Measurements from ENCODE around the gene MGAT3. TPM values are rescaled to one million over a fixed set of nuclear protein-coding genes. Genes with fewer than 3 reads are reported as not detected.
A peak's percentile ranks its signal among the peaks of the same experiment; 100 is the strongest.

MGAT3 gene
- total RNA-seq, 1 donor: not detected

- Histone ChIP-seq H4K20me1 (ENCODE audit: insufficient read depth, low read length) (no peaks in the 10 kb centered on the region), H3K79me2 (ENCODE audit: insufficient read depth, low read length) (no peaks in the 10 kb centered on the region), H3K9me3 (ENCODE audit: low read depth, low read length) (no peaks in the 10 kb centered on the region), H3K4me1 (ENCODE audit: insufficient read depth, low read length) (no peaks in the 10 kb centered on the region), H3K4me2 (ENCODE audit: insufficient read depth, low read length) (no peak overlapping the region), H2AFZ (ENCODE audit: low read length) (no peak overlapping the region), H3K27me3 (ENCODE audit: insufficient read depth, low read length) (no peaks in the 10 kb centered on the region), H3K4me3 (ENCODE audit: insufficient read depth, low read length) (no peak overlapping the region), H3K36me3 (ENCODE audit: insufficient read depth, low read length) (no peaks in the 10 kb centered on the region), H3K27ac (ENCODE audit: low read depth, low read length) (no peak overlapping the region)
- no peak for DNase-seq (ENCODE audit: insufficient read length, low spot score, missing footprints)
- TF ChIP-seq CTCF (IDR thresholded peaks at IDR 0.05; ENCODE audit: extremely low read depth, low read depth, low read length): no peak
These were observed 20.7 kb downstream of the MGAT3 start for GRCh38 chr22:39477542-39477941.

DNA sequence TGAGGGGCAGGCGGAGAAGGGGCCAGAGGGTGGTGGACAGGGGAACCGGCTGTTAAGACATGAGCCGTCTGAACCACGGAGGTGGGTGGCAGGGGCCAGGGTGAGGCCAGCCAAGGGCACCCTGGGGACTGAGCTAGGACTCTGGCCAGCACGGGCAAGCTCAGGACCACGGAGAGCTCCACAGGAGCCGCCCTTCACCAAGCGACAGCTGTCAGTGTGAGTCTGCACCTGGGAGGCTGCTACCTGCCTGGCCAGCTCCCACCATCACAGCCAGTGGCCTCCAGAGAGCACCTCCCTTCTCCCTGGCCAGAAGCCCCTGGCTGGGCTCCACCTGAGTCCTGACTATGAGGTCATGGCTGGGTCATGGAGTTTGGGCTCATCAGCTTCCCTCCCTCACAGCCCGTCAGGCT, 21.6 kb downstream of the MGAT3 start:
- no peaks in the 10 kb centered on the region for H3K79me2 ChIP-seq (ENCODE audit: insufficient read depth, low read length)
- H3K27me3 ChIP-seq (ENCODE audit: insufficient read depth, low read length): no peaks in the 10 kb centered on the region
- H3K36me3 ChIP-seq (ENCODE audit: insufficient read depth, low read length): no peaks in the 10 kb centered on the region
- no peak overlapping the region for H3K27ac ChIP-seq (ENCODE audit: low read depth, low read length)
- no peak overlapping the region for H2AFZ ChIP-seq (ENCODE audit: low read length)
- H4K20me1 ChIP-seq (ENCODE audit: insufficient read depth, low read length): no peaks in the 10 kb centered on the region
- H3K4me3 ChIP-seq (ENCODE audit: insufficient read depth, low read length): no peak overlapping the region
- H3K9me3 ChIP-seq (ENCODE audit: low read depth, low read length): no peaks in the 10 kb centered on the region
- no peak overlapping the region for H3K4me2 ChIP-seq (ENCODE audit: insufficient read depth, low read length)
- no peak for TF ChIP-seq CTCF (IDR thresholded peaks at IDR 0.05; ENCODE audit: extremely low read depth, low read depth, low read length)
- DNase-seq (ENCODE audit: insufficient read length, low spot score, missing footprints): peak; percentile 91
- H3K4me1 ChIP-seq (ENCODE audit: insufficient read depth, low read length): no peaks in the 10 kb centered on the region

DNA sequence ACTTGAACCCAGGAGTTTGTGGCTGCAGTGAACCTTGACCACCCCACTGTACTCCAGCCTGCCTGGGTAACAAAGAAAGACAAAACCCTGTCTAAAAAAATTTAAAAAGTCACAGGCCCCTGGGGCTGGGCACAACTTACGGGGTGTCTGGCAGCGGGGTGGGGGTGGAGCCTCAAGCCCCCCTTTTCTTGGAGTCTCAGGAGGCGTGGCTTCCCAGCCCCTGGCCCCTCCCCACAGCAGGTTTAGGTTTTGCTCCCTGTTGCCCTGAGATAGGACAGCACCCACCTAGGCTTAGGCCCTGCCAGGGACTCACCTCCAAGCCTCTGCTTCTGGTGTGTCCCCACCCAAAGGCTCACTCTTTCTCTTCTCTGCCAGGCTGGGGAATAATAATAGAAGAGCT, 22.4 kb downstream of the MGAT3 start:
- DNase-seq (ENCODE audit: insufficient read length, low spot score, missing footprints): no peak

DNA sequence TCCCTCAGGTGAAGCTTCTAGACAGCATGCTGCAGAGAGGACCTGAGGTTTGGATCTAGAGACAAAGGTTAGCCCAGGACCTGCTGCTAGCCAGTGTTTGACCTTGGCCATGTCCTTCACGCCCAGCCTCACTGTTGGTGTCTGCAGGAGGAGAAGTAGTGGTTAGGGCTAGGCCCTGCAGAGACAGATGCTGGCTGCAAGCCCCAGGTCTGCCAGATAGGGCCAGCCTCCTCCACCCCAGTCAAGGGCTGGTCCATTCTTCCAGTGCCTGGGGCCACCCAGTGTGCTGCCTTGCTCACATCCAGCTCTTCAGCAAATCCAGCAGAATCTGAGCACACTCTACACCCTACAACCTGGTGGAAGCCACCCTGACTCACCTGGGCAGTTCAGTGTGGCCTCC, 23.7 kb downstream of the MGAT3 start:
- Histone ChIP-seq H4K20me1 (ENCODE audit: insufficient read depth, low read length) (no peaks in the 10 kb centered on the region), H3K4me3 (ENCODE audit: insufficient read depth, low read length) (no peak overlapping the region), H3K4me2 (ENCODE audit: insufficient read depth, low read length) (no peak overlapping the region), H2AFZ (ENCODE audit: low read length) (no peak overlapping the region), H3K27ac (ENCODE audit: low read depth, low read length) (no peak overlapping the region), H3K4me1 (ENCODE audit: insufficient read depth, low read length) (no peaks in the 10 kb centered on the region), H3K36me3 (ENCODE audit: insufficient read depth, low read length) (no peaks in the 10 kb centered on the region), H3K9me3 (ENCODE audit: low read depth, low read length) (no peaks in the 10 kb centered on the region), H3K79me2 (ENCODE audit: insufficient read depth, low read length) (no peaks in the 10 kb centered on the region), H3K27me3 (ENCODE audit: insufficient read depth, low read length) (no peaks in the 10 kb centered on the region)
- DNase-seq (ENCODE audit: insufficient read length, low spot score, missing footprints): peak; percentile 59
- no peak for TF ChIP-seq CTCF (IDR thresholded peaks at IDR 0.05; ENCODE audit: extremely low read depth, low read depth, low read length)

More for the DNA sequence above, 22.4 kb downstream of the MGAT3 start:
- Histone ChIP-seq H3K4me3 (ENCODE audit: insufficient read depth, low read length) (no peak overlapping the region), H3K9me3 (ENCODE audit: low read depth, low read length) (no peaks in the 10 kb centered on the region), H3K79me2 (ENCODE audit: insufficient read depth, low read length) (no peaks in the 10 kb centered on the region), H3K4me2 (ENCODE audit: insufficient read depth, low read length) (no peak overlapping the region), H3K4me1 (ENCODE audit: insufficient read depth, low read length) (no peaks in the 10 kb centered on the region), H3K27ac (ENCODE audit: low read depth, low read length) (no peak overlapping the region), H2AFZ (ENCODE audit: low read length) (no peak overlapping the region), H3K36me3 (ENCODE audit: insufficient read depth, low read length) (no peaks in the 10 kb centered on the region), H4K20me1 (ENCODE audit: insufficient read depth, low read length) (no peaks in the 10 kb centered on the region), H3K27me3 (ENCODE audit: insufficient read depth, low read length) (no peaks in the 10 kb centered on the region)
- no peak for TF ChIP-seq CTCF (IDR thresholded peaks at IDR 0.05; ENCODE audit: extremely low read depth, low read depth, low read length)

Data from osteoblast (primary cell).